ENCODE results near the gene ADAT3. TPM values are rescaled to one million over a fixed set of nuclear protein-coding genes. Genes with fewer than 3 reads are reported as not detected.

ADAT3 gene
- total RNA-seq, 2 experiments from 2014 or later: 7.9 to 16.4 TPM

GRCh38 chr19:1914826-1915341, 9.7 kb downstream of the ADAT3 start:
- Histone ChIP-seq H3K79me2 (ENCODE audit: insufficient read depth, low read depth, low read length) (peaks cover 11% of the 10 kb centered on the region; the same call in 1 of the 2 replicates), H3K4me3 (ENCODE audit: low read depth, low read length, poor library complexity, severe bottlenecking) (no peak overlapping the region), H3K4me1 (ENCODE audit: insufficient read depth, low read length, poor library complexity, severe bottlenecking) (no peaks in the 10 kb centered on the region), H3K9me3 (ENCODE audit: low read length) (no peaks in the 10 kb centered on the region), H3K4me2 (ENCODE audit: low read length) (no peak overlapping the region), H3K36me3 (ENCODE audit: insufficient read depth, low read length) (peaks cover 53% of the 10 kb centered on the region), H2AFZ (ENCODE audit: low read length) (no peak overlapping the region), H3K27ac (ENCODE audit: low read depth, low read length, poor library complexity, severe bottlenecking) (no peak overlapping the region), H4K20me1 (ENCODE audit: insufficient read depth, low read length) (no peaks in the 10 kb centered on the region), H3K9me2 (ENCODE audit: insufficient read depth, low read length) (no peaks in the 10 kb centered on the region)
- BruUV-seq (replicated peaks): no TSS peak
- intact Hi-C loops (cut with micrococcal nuclease; ENCODE audit: unreplicated experiment): no loop called here
- POLR2A ChIA-PET: no interaction called here
- no peak for TF ChIP-seq CTCF (conservative IDR thresholded peaks at IDR 0.05; ENCODE audit: low read length)
- TF ChIP-seq EZH2phosphoT487 (IDR thresholded peaks at IDR 0.05; ENCODE audit: borderline replicate concordance, low read depth, low read length): no peak
- DNase-seq (ENCODE audit: low spot score): no peak
- CTCF ChIA-PET (ENCODE audit: unreplicated experiment): no interaction called here

- Histone ChIP-seq H3K9me3 (ENCODE audit: low read length) (no peaks in the 10 kb centered on the region), H3K4me3 (ENCODE audit: low read depth, low read length, poor library complexity, severe bottlenecking) (no peak overlapping the region), H2AFZ (ENCODE audit: low read length) (no peak overlapping the region), H3K4me1 (ENCODE audit: insufficient read depth, low read length, poor library complexity, severe bottlenecking) (no peaks in the 10 kb centered on the region), H3K36me3 (ENCODE audit: insufficient read depth, low read length) (peaks cover 69% of the 10 kb centered on the region), H3K9me2 (ENCODE audit: insufficient read depth, low read length) (no peaks in the 10 kb centered on the region), H3K4me2 (ENCODE audit: low read length) (no peak overlapping the region), H3K27ac (ENCODE audit: low read depth, low read length, poor library complexity, severe bottlenecking) (no peak overlapping the region), H4K20me1 (ENCODE audit: insufficient read depth, low read length) (no peaks in the 10 kb centered on the region), H3K79me2 (ENCODE audit: insufficient read depth, low read depth, low read length) (no peaks in the 10 kb centered on the region)
- TF ChIP-seq EZH2phosphoT487 (IDR thresholded peaks at IDR 0.05; ENCODE audit: borderline replicate concordance, low read depth, low read length) (no peak), CTCF (conservative IDR thresholded peaks at IDR 0.05; ENCODE audit: low read length) (no peak)
- POLR2A ChIA-PET: no interaction called here
- intact Hi-C loops (cut with micrococcal nuclease; ENCODE audit: unreplicated experiment): no loop called here
- no peak for DNase-seq (ENCODE audit: low spot score)
- no TSS peak for BruUV-seq (replicated peaks)
- CTCF ChIA-PET (ENCODE audit: unreplicated experiment): no interaction called here
Observed at GRCh38 chr19:1917146-1917545, 11.9 kb downstream of the ADAT3 start.

GRCh38 chr19:1917926-1918325, 12.7 kb downstream of the ADAT3 start:
- Histone ChIP-seq H4K20me1 (ENCODE audit: insufficient read depth, low read length) (no peaks in the 10 kb centered on the region), H3K9me2 (ENCODE audit: insufficient read depth, low read length) (no peaks in the 10 kb centered on the region), H3K9me3 (ENCODE audit: low read length) (no peaks in the 10 kb centered on the region), H3K36me3 (ENCODE audit: insufficient read depth, low read length) (peaks cover 69% of the 10 kb centered on the region), H2AFZ (ENCODE audit: low read length) (no peak overlapping the region), H3K79me2 (ENCODE audit: insufficient read depth, low read depth, low read length) (no peaks in the 10 kb centered on the region), H3K4me3 (ENCODE audit: low read depth, low read length, poor library complexity, severe bottlenecking) (no peak overlapping the region), H3K27ac (ENCODE audit: low read depth, low read length, poor library complexity, severe bottlenecking) (no peak overlapping the region), H3K4me2 (ENCODE audit: low read length) (no peak overlapping the region), H3K4me1 (ENCODE audit: insufficient read depth, low read length, poor library complexity, severe bottlenecking) (peaks cover 1% of the 10 kb centered on the region)
- ChIA-PET POLR2A (no interaction called here), CTCF (ENCODE audit: unreplicated experiment) (no interaction called here)
- intact Hi-C loops (cut with micrococcal nuclease; ENCODE audit: unreplicated experiment): no loop called here
- TF ChIP-seq EZH2phosphoT487 (IDR thresholded peaks at IDR 0.05; ENCODE audit: borderline replicate concordance, low read depth, low read length) (no peak), CTCF (conservative IDR thresholded peaks at IDR 0.05; ENCODE audit: low read length) (no peak)
- no TSS peak for BruUV-seq (replicated peaks)
- no peak for DNase-seq (ENCODE audit: low spot score)

Measured in OCI-LY7 (cell line).